Adrenal gland (tissue), 12 donors: ENCODE results near the gene PRKACA. TPM values are rescaled to one million over a fixed set of nuclear protein-coding genes. Genes with fewer than 3 reads are reported as not detected.
"Not testable (repeated sequence)": the region's sequence is repeated elsewhere in the genome, so short reads cannot be mapped to it uniquely, and the experiment has no call there.

Experiments used
- DNase-seq, 7 donors: peaks; one replicate each; pipeline ENCODE4 v3.0.0-alpha.2; 2019 to 2020
- H3K27ac ChIP-seq, 5 donors: fragments of 200-600 bp; sonication (generic) in 4 of 5; 1 replicate in 3 of 5; 2 replicates in 2 of 5; pipeline versions ENCODE4 v1.5.1 to v1.8.0; 2016 to 2020; ENCODE audit warnings: mild to moderate bottlenecking in 1 of 5
- H3K27me3 ChIP-seq: fragments of 200-600 bp; 2 replicates; pipeline ENCODE4 v1.8.0; 2021
- H3K36me3 ChIP-seq, 2 donors: fragments of 200-600 bp; replicated peaks in 1 of 2; 1 replicate in 1 of 2; 2 replicates in 1 of 2; pipeline versions ENCODE4 v1.5.1 to v1.8.0; 2018 to 2022
- H3K4me1 ChIP-seq, 2 donors: fragments of 200-600 bp; replicated peaks in 1 of 2; 1 replicate in 1 of 2; 2 replicates in 1 of 2; pipeline versions ENCODE4 v1.5.1 to v1.8.0; 2018 to 2021
- H3K4me3 ChIP-seq, 4 donors: fragments of 200-600 bp; sonication (generic) in 3 of 4; one replicate each; pipeline ENCODE4 v1.5.1; 2016 to 2018
- H3K9me3 ChIP-seq, 3 donors: fragments of 200-600 bp; sonication (generic) in 1 of 3; replicated peaks in 1 of 3; 1 replicate in 2 of 3; 2 replicates in 1 of 3; pipeline versions ENCODE4 v1.5.1 to v1.8.0; 2016 to 2021
- CTCF ChIP-seq, 6 experiments: fragments of 450-650 bp in 4 of 6; fragments of 200-600 bp in 2 of 6; sonication (generic) in 1 of 6; IDR thresholded peaks; 1 replicate in 5 of 6; 2 replicates in 1 of 6; pipeline versions ENCODE4 v1.5.1 to v1.8.0; 2016 to 2021; ENCODE audit warnings: antibody characterized with exemption in 6 of 6, mild to moderate bottlenecking in 2 of 6, moderate library complexity in 1 of 6
- POLR2A ChIP-seq, 2 donors: fragments of 450-650 bp; IDR thresholded peaks; one replicate each; pipeline ENCODE4 v1.6.1; 2017; ENCODE audit warnings: antibody characterized with exemption in 2 of 2, mild to moderate bottlenecking in 2 of 2, moderate library complexity in 1 of 2
- WGBS, 4 donors: extraction: QIAGEN DNeasy Blood & Tissue Kit in 2 of 4; methylation state at CpG; one replicate each; pipeline versions ENCODE4 v1.1.5 to v1.1.7; 2013 to 2017; 5-methylcytosine and 5-hydroxymethylcytosine counted together
- intact Hi-C, 2 donors: fragments of 100-400 bp; cut with DNase I; formaldehyde crosslinking; loops; one replicate each; pipeline versions ENCODE4 v1.14.1 to v1.15.0; 2022 to 2023
- polyA plus RNA-seq, 3 donors: library from polyadenylated mRNA; stranded (reverse); fragments of 200-250 nt in 2 of 3; fragments of 350-450 nt in 1 of 3; fragmentation: Illumina TruSeq in 1 of 3; extraction: RNeasy Lipid Tissue Mini Kit (QIAGEN cat#74804) in 1 of 3; gene quantifications; one replicate each; pipeline ENCODE4 v1.2.3, GENCODE V29; 2013 to 2014
- total RNA-seq, 9 donors: library from RNA; depleted of rRNA in 4 of 9; stranded (reverse); fragments of >200 nt in 4 of 9; fragments of 120-200 nt in 1 of 9; fragmentation: NEBNext Ultra II Directional in 1 of 9; extraction: Animal tissue kit (Norgen Biotek cat#: 25700) in 1 of 9; gene quantifications; one replicate each; pipeline versions ENCODE4 v1.1.0 to v1.2.4, GENCODE V29; 2013 to 2023
- donor health status: healthy with polysubstance abuse.
- donor health status: Bipolar disorder and iron deficiency.
- donor health status: DM: yes; HTN: yes; CAD: no.
- donor health status: DM: no; HTN: no; CAD: no.
- donor health status: DM: no; HTN: no; CAD: no.
- donor health status: DM: yes; HTN: yes; CAD: no.

PRKACA gene
- total and polyA plus RNA-seq, 12 donors: 74.1 to 457 (median 150) TPM

- TF ChIP-seq CTCF (IDR thresholded peaks at IDR 0.05) (no peak), POLR2A (IDR thresholded peaks at IDR 0.05) (no peak)
- no peak for DNase-seq
- Histone ChIP-seq H3K9me3 (no peaks in the 10 kb centered on the region), H3K36me3 (no peaks in the 10 kb centered on the region), H3K27me3 (no peaks in the 10 kb centered on the region), H3K4me1 (no peaks in the 10 kb centered on the region), H3K4me3 (no peak overlapping the region), H3K27ac (no peak overlapping the region)
- intact Hi-C loops: loop anchor here (10.0 kb wide), 2 partner anchors 167 to 457 kb away; no protein-coding TSS in a partner anchor
- 72 to 87% (median 82%) methylated on average over 7 to 9 of the region's 9 CpGs; no CpG with 5 or more reads in 1 of the 4 donors for WGBS, 4 donors
These were observed 65.6 kb downstream of the PRKACA start for GRCh38 chr19:14051980-14052379.

GRCh38 chr19:14050961-14051360 is 66.6 kb downstream of the PRKACA start:
- not testable (repeated sequence) for H3K4me3 ChIP-seq, DNase-seq, H3K9me3 ChIP-seq, H3K27me3 ChIP-seq, H3K4me1 ChIP-seq, H3K36me3 ChIP-seq, H3K27ac ChIP-seq
- intact Hi-C loops: loop anchor here (10.0 kb wide), 2 partner anchors 166 to 456 kb away; no protein-coding TSS in a partner anchor
- WGBS, 4 donors: 63 to 88% (median 87%) methylated on average over 4 to 11 of the region's 11 CpGs

GRCh38 chr19:14050512-14050911 is 67.0 kb downstream of the PRKACA start:
- Histone ChIP-seq H3K36me3 (no peaks in the 10 kb centered on the region), H3K9me3 (no peaks in the 10 kb centered on the region), H3K4me3 (no peak overlapping the region), H3K27me3 (no peaks in the 10 kb centered on the region), H3K4me1 (no peaks in the 10 kb centered on the region), H3K27ac (no peak overlapping the region)
- no peak for TF ChIP-seq POLR2A (IDR thresholded peaks at IDR 0.05)
- 91 to 93% (median 92%) methylated on average over 3 to 4 of the region's 4 CpGs for WGBS, 4 donors
- intact Hi-C loops: loop anchor here (10.0 kb wide), 2 partner anchors 166 to 456 kb away; no protein-coding TSS in a partner anchor
- DNase-seq: no peak

GRCh38 chr19:14048443-14049153 is 69.0 kb downstream of the PRKACA start:
- H3K4me1 ChIP-seq: no peaks in the 10 kb centered on the region
- peak; percentile 43 to 79 (median 64) for TF ChIP-seq CTCF (IDR thresholded peaks at IDR 0.05)
- TF ChIP-seq POLR2A (IDR thresholded peaks at IDR 0.05): no peak
- H3K27ac ChIP-seq: no peak overlapping the region
- WGBS, 4 donors: 66 to 74% (median 69%) methylated on average over 7 to 8 of the region's 8 CpGs
- H3K27me3 ChIP-seq: no peaks in the 10 kb centered on the region
- DNase-seq: peak; percentile 42 to 70 (median 52)
- H3K36me3 ChIP-seq: no peaks in the 10 kb centered on the region
- intact Hi-C loops: loop anchor here in 1 of 2 donors (10.0 kb wide), 1 partner anchor 164 kb away; no protein-coding TSS in a partner anchor
- H3K4me3 ChIP-seq: no peak overlapping the region
- no peaks in the 10 kb centered on the region for H3K9me3 ChIP-seq

- H3K27me3 ChIP-seq, H3K36me3 ChIP-seq, DNase-seq, H3K4me3 ChIP-seq, H3K27ac ChIP-seq, H3K4me1 ChIP-seq, H3K9me3 ChIP-seq: not testable (repeated sequence)
- 95 to 99% (median 97%) methylated on average over 6 to 10 of the region's 10 CpGs for WGBS, 4 donors
- intact Hi-C loops: loop anchor here in 1 of 2 donors (10.0 kb wide), 1 partner anchor 163 kb away; no protein-coding TSS in a partner anchor
These were observed 69.7 kb downstream of the PRKACA start for GRCh38 chr19:14047866-14048265.
